ENCODE results near the gene DYSF.

DYSF gene

DNA sequence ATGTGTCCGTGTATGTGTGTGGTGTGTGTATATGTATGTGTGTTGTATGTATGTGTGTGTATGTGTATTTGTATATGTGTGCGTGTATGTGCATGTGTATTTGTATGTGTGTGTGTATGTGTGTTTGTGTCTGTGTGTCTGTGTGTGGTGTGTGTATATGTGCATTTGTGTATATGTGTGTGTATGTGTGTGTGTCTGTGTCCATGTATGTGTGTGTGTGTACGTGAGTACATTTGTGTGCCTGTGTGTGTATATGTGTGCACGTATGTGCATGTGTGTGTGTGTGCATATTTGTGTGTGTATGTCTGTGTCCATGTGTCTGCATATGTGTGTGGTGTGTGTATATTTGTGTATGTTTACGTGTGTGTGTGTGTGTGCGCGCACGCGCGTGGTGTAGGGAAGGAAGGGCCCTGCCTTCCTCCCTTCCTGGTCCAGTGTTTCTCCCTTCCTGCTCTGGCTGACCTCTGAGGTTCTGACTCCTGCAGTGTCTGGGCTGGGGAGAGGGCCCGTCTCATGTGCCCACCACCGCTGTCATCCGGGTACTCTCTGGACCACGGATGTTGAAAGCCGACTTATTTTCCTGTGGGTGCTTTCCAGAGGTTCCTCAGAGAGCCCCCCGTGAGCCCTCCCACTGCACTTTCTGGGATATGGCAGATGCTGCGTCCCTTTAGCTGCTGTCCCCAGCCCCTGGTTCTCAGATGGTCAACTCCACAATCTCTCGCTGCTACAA lies 209.5 kb downstream of the DYSF start:
- DNase-seq, result no peak

DNA sequence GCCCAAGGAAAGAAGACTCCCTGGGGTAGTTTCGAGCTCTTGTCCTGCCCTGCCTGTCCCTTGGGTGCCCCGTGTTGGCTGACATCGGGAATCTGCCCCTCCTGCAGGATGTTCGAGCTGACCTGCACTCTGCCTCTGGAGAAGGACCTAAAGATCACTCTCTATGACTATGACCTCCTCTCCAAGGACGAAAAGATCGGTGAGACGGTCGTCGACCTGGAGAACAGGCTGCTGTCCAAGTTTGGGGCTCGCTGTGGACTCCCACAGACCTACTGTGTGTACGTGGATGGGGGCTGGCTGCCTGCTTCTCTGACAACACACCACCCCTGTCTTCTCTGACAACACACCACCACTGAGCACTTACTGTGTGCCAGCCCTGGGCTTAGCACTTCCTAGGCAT lies 210.8 kb downstream of the DYSF start:
- DNase-seq, result no peak

DNA sequence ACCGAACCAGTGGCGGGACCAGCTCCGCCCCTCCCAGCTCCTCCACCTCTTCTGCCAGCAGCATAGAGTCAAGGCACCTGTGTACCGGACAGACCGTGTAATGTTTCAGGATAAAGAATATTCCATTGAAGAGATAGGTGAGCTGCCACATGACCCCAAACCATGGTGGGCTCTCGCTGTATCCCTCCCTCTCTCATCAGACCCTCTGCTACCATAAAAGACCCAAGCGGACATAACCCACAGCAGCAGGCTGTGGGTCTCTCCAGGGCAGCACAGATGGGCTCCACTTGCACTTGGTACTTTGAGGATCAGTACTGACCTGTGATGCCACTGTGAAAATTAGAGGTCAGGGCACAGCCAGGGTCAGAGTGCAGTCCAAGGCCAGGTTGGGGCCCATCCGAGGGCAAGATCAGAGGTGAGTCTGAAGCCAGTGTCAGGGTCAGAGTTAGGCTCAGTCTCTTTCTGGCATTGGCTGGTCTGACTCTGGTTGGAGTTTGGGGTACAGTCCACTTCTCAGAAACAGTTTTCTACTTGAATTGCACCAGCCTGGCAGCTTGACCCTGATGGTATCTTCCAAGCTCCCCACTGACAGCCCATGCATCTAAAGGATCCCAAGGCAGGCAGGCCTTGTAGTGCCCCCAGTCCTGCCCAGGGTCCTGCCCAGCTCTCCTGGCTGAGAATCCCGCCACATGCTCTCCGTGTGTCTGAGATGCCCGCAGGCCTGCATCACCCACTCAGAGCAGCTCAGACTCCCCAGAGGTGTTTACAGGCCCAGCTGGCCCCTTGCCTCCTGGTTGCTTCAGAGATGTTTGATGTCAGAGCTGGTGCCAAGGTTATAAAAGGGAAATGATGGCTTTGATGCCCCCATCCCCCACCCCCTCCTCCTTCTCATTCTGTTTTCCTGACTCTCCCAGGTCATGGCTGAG lies 212.1 kb downstream of the DYSF start:
- no peak for DNase-seq

DNA sequence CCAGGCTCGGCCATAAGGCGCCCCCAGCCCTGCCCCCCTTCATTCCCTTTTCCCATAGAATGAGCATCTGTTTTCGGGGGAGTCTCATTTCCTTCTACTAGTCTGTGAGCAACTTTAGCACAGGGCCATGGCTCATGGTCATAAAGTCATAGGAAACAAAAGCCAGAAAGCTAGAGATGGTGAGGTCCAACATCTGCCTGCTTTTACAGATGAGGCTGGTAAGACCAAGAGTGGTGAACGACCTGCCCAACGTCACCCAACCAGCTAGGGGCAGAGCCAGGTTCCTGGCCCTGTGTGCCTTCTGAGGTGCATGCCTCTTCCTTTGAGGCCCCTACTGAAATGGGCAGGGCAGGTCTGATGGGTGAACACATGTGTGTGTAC lies 212.7 kb downstream of the DYSF start:
- no peak for DNase-seq

DNA sequence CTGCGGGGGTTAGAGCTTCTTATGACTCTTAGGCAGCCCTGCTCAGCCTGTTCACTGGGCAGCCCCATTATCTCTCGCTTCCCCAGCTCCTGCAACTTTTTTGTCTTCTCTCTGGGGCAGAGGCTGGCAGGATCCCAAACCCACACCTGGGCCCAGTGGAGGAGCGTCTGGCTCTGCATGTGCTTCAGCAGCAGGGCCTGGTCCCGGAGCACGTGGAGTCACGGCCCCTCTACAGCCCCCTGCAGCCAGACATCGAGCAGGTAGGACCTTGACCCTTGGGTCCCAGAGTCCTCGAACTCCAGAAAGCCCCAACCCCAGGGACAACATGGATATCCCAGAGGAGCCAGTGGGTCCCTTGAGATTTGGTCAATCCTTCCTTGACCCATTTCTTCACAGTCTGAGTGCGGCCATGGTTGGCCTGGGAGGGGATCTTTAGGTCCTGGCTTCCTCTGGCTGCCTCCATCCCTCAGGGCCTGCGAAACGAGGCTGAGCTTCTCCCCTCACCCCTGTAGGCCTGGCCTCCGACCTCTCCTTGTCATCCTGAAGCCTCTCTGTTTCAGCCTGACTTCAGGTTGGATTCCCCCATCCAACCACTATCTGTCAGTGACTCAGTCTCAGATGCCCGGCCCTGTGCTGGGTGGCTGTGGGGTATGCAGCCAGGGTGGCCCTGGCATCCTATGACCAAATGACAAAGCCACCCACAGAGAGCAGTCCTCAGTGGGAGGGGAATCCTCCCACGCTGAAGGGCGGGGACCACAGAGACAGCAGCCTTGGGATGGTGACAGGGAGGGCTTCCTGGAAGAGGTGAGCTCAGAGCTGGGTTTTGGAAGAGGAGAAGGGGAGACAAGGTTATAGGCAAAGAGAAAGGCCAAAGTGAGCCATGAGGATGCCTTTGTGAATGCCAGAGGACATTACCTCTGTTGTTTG lies 214.2 kb downstream of the DYSF start:
- no peak for DNase-seq

DNA sequence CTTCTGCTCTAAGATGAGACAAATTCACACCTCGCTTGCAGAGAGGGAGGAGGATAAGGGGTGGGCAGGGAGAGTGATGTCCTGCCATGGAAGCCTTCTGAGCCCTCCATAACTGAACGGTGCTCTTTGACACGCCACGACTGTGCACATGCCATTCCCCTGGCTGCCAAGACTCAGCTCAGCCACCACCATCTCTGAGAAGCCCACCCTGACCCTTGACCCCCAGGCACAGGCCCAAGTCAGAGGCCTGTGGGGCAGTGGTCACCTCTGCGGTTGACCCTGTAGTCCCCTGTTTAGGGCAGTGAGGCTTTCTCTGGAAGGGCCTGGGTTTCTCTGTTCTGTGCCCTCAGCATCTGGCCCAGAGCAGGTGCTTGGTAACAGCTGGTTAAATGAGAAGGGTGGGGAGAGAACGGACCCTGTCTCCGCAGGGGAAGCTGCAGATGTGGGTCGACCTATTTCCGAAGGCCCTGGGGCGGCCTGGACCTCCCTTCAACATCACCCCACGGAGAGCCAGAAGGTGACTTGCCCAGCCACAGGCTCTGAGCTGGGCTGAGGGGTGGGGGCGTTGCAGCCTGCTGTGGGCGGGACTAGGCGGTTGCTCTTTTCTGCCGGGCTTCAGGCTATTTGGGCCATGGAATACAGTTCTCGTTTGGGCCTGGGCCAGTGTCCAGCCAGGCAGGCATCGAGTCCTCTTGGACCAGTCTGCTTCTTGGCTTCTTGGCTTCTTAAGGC lies 215.1 kb downstream of the DYSF start:
- DNase-seq, result no peak

DNA sequence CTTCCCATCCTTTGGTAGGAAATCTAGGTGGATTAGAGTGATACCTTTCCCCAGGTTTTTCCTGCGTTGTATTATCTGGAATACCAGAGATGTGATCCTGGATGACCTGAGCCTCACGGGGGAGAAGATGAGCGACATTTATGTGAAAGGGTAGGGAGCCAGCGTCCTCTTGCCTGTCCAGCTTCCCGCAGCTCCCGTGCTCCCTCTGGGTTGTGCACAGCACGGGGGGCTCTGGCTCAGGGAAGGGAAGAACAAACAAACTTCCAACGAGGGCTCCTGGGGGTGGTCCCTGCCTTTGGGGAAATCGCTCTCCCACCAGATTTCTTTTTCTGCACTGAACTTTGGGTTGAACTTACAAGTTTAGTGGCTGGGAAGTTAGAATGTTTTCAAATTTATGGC lies 215.7 kb downstream of the DYSF start:
- no peak for DNase-seq

DNA sequence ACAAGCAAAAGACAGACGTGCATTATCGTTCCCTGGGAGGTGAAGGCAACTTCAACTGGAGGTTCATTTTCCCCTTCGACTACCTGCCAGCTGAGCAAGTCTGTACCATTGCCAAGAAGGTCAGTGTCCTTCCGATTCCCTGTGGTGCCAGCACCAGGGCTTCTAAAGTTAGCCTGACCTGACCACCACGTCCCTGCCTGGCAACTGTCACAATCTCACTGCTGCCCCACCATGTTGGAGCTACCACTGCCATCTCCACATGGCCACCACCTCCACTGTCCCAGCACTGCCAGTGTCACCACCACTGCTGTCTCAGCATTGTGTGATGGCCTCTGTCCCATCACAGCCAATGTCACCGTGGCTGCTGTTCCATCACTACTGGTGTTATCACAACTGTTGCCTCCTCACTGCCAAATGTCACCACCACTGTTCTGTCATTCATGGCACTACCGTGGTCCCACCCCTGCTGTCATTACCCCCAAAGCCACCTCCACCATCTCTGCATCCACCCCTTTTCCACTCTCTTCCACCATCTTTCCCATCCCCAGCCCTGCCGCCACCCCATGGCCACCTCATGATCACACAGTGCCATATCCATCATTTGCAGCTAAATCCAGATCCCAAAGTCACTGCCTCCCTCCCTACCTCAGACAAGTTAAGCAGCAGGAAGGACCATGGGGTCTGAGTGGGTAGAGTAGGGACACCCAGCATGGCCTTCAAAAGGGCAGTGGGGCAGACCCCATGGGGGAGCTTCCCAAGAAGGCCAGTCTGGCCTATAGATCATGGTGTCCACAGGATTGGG lies 216.5 kb downstream of the DYSF start:
- DNase-seq, result no peak

DNA sequence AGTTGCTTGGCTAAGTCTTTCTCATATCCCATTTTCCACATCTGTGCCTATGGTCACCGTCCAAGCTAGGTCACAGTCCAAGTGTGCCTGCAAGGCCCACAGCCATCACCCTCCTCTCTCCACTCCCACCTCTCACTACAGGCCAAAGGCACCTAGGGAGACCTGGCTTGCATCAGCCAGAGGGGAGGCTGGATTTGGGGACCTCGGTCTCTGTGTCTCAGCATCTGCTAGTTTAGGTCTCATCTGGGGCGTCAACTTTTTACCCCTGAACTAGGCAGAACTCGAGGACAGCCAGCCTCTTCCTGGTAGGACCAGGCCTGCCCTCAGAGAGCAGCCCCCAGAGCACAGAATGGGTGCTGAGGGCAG lies 217.1 kb downstream of the DYSF start:
- no peak for DNase-seq

DNA sequence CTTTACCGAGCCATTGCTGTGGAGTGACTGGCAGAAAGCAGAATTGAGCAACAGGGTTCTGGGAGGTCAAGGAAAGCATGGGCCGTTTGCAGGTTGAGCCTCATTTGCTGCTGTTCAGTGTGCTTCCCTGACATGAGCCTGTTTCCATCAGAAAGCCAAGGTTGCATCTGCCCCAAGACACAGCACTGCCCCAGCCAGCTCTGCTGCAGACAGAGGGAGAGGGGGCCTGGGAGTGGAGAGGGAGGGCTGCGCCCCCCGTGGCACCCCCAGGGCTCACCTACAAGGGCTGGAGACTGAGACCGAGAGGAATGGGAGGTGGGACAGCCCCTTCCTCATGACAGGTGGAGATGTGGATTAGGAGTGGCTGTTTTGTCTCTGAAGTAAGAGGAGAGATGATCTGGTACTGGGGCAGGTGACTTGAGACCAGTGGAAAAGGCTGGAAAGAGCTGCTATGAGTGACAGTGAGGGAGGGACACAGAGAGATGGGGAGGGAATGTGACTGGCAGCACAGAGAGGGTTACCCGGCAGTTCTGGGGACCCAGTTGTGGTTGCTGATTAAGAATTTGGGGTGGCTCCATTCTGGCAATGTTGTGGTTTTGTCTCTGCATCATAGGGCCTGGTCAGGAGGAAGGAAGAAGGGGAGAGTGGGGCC lies 218.0 kb downstream of the DYSF start:
- no peak for DNase-seq

DNA sequence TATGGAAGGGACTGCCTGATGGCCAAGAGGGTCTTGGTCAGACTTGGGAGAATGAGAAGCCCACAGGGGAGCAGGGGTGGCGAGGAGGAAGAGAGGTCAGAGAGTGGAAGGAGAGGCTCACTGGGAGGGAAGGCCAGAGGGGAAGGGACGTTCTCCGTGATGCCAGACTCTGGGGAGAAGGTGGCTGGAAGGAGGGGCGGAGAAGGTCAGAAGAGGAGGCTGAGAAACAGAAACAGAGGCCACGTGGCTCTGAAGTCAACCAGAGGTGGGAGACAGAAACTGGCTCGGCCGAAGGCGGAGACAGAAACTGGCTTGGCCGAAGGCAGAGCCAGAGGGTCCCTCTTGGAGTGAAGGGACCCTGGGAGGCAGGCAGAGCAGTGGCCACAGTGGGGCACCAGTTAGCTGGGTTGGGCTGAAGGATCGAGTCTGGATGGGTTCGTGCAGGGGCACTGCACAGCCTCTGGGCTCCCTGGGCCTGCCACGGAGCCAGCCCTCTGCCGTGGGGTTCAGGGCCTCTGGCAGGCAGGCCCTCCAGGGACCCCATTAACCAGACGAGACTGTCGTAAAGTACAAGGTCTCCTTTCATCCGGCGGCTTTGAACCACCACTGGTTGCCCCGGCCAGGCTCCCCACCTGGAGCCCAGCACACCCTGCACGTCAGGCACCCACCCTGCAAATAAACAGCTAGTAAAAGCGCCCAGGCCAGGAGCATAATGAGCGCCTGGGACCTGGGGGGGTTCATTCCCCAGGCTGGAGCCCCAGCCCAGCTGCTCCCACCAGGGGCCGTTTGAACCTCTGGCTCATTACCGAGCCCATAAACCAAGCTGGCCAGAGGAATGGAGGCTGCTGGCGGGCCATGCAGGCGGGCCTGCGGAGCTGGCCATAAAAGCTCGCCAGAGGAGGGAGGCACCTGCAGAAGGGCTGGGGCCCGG lies 218.8 kb downstream of the DYSF start:
- DNase-seq, result no peak

DNA sequence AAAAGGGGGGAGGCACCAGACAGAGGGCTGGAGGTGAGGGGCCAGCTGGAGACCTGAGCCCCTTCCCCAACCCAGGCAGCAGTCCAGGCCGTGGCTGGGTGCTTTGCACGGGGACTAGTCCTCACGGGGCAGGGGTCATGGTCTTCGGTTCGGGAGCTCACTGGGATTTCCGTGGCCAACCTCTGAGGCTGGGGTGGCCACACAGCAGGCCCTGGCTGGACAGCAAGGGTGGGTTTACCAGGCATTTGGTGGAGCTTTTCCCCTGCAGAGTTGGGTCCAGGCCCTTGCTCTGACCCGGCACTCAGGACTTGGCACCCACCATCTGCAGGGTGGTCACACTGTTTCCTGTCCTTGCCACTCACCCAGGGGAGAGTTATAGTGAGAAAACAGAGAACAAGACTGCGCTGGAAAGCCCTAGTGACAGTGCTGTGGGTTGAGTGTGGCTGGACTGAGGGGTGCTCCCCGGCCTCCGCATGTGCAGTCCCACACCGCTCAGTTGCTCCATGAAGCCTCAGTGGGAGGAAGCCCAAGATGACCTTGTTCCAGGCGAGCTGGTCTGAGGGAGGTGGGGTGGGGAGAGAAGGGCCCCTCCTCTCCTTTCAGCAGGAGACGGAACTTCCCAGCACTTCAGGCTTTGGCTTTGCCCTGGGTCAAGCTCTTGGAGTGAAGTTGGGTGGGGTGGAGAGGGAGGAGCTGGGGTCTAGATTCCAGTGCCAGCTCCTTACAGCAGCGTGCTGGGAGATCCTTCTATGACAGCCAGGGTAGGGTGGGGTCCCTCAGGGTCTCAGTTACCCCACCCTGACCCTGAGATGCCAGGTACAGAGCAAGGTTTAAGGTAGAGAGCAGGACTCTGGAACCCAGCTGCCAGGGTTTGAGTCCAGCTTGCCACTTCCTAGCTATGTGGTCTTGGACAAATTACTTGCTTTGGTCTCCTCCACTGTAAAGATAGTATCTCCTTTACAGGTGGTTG lies 219.8 kb downstream of the DYSF start:
- no peak for DNase-seq

DNA sequence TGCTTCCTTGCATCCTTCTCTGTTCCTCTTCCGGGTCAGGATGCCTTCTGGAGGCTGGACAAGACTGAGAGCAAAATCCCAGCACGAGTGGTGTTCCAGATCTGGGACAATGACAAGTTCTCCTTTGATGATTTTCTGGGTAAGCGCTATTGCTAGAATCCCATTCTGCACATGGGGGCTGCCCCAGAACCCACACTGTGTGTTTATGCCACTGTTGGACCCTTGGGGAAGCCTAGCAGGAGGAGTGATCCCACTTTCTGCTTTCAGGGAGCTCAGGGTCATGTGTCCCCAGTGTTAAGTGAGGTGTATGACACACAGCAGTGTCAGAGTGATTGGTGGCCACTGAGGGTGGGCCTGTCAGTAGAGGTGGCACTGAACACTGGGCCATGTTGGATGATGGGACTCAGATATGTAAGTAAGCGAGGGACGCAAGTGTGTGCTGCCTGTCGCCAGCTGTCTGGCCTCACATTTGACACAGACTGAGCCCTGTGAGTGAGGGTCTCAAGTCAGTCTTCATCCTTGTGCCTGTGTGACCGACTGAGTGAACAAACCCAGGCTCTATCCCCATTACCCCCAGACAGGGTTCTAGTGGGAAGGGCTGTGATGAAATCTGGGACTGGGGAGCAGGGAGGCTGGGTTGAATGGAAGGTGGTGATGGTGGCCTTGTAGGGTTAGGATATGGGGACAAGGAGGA lies 220.9 kb downstream of the DYSF start:
- DNase-seq, result no peak

DNA sequence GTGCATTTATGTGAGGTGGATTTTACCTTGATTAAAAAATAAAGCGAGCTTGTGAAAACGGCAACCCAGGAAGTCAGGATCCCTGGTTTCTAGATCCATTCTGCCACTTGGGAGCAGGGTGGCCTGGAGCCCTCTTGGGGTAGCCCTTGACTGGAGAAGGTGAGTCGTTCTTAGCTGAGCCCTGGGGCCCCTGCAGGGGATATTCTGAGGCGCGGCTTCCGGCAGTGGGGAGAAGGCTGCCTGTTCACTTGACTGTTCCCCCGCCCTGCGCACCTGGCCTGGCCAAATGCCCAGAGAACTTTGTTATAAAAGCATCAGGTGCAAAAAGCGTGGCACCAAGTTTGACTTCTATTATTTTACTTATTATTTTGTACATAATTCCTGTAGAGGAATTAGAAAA lies 221.9 kb downstream of the DYSF start:
- peak in 1 of 2 experiments; percentile 14 for DNase-seq

DNA sequence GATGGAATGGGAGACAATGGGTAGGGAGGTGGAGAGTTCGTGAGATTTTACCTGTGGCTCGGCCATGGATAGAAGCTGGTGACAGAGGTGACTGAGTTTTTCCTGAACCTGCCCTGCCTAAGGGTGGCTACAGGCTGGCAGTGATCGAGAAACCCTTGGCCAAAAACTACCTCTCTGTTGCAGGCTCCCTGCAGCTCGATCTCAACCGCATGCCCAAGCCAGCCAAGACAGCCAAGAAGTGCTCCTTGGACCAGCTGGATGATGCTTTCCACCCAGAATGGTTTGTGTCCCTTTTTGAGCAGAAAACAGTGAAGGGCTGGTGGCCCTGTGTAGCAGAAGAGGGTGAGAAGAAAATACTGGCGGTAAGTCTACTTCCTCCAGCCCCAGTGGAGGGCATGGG lies 225.5 kb downstream of the DYSF start:
- DNase-seq, result no peak

DNA sequence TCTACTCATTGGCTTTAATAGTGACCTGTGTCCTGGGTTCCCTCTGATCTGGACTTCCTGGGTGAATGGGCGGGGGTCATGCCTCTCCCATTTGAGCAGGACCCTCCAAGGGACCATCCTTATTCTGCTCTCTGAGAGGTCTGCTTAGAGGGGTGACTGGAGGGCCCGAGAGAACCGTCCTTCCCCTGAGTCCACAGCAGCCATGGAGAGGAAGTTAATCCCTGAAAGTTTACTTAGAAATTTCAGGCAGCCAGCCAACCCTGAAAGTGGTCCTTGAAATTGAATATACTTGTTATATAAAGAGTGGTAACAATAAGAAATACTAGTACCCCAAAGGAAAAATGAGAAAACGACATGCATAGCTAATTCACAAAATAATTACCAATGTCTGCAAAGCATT lies 226.1 kb downstream of the DYSF start:
- DNase-seq, result no peak

DNA sequence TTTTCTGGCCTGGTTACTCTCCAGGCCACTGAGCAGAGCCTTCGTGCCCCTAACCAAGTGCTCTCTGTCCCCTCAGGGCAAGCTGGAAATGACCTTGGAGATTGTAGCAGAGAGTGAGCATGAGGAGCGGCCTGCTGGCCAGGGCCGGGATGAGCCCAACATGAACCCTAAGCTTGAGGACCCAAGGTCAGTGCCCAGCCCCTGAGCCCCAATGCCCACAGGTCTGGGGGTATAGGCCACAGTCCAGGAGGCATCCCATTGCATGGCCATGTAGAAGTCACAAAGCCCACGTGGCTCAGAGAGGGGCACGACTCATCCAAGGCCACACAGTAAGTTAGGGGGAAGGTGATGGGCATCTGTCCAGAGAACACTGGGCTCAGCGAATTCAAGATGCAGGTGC lies 227.6 kb downstream of the DYSF start:
- DNase-seq, result no peak

DNA sequence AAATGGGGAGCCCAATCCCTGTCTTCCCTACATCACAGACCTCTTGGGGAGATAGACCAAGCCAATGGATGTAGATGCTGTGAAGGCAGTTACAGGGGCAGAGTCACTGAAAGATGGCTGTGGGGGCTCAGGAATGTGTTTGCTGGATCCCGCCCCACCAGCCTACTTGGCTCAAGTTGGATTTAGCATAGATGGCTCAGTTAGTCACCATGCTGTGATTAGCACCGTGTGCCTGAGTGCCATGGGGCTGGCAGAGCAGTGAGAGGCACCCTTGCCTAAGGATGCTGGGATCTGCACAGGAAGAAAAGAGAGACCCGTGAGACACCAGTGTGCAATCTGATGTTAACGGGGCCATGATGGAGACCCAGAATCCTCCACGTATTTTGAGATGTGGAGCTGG lies 228.3 kb downstream of the DYSF start:
- DNase-seq, result no peak
